Hematopoietic multipotent progenitor cell treated with erythropoietin and hydrocortisone succinate and interleukin-3 and kit ligand, for 15 days (in vitro differentiated cells): ENCODE data around the gene TRAM2.

ENCODE experiments used
- DNase-seq: peaks from one replicate; pipeline ENCODE4 v3.0.0-alpha.2; 2015; ENCODE audit warnings: low spot score

The TRAM2 gene

DNA sequence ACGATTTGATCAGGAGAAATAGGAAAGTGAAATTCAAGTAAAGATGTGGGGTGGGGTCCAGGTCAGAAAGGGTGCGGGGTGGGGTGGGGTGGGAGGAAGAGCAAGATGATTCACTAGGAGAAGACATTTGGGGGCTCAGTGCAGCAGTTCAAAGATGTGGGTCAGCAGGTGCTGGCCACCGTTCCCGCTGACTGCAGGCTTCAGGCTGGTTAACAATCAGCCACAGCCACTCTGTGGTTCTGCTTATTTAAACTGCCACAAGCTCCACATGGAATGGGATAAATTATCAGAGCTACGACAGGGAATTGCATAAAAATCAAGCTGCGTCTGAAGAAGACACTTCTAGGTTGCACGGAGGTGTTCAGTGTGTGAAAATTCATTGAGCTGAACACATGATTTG lies 49.4 kb downstream of the TRAM2 start:
- no peak for DNase-seq

DNA sequence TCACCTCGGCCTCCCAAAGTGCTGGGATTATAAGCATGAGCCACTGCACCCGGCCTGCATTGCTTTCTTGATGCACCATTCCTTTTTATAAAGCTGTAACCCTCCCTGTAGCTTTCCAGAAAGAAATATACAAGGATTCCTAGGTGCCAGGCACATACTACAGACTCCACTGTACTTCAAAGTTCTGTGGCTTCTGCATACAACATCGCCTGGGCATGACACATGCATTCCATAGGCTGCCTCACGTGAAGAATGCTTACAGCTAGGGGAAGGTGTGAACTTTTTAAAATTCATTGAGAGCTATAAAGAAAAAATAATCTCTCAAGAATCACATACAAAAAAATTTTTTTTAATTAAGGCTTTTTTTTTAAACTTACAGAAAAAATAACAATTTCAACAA lies 50.2 kb downstream of the TRAM2 start:
- no peak for DNase-seq

DNA sequence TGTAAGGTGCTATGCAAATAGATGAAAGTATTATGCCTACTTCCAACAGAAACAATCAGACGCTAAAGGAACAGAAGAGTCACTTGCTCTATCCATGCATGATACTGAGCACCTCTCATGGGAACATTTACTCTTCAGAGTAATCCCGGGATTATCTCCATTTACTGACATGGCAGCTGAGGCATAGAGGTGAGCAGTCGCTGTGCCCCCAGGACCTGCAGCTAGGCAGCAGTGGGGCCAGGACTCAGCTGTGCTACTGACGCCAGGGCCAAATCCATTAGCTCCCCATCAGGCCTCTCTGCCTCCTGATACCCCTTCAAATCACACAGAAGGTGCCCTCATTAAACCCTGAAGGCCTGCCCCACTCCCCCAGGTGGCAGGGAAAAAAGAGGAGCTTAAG lies 51.9 kb downstream of the TRAM2 start:
- DNase-seq: no peak

DNA sequence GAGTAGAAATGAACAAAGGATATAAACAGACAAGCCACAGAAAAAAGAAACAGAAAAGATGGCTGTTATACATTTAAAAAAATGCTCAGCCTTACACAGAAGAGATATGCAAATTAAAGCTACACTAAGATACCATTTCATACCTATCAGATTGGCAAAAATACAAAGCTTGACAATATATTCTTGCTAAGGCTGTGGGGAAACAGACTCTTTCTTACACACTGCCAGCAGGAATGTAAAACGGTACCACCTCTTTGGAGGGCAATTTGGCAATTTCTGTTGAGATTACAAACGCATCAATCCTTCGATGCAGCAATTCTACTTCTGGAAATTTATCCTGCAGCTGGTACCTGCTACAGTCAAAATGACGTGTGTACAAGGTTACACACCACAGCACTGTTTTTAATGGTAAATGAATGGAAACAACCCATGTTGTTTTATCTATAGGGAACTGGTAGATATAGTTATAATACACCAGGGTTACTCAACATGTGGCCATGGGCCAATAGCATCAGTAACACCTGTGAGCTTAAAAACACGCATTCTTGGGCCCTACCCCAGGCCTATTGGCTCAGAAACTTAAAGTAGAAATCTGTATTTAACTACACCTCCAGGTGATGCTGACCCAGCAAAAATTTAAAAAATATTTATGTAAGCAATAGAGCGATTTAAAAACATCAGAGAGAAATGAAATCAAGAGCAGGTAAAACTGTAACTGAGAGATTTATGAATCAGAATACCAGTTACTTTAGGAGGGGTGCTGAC lies 53.3 kb downstream of the TRAM2 start:
- DNase-seq: no peak

DNA sequence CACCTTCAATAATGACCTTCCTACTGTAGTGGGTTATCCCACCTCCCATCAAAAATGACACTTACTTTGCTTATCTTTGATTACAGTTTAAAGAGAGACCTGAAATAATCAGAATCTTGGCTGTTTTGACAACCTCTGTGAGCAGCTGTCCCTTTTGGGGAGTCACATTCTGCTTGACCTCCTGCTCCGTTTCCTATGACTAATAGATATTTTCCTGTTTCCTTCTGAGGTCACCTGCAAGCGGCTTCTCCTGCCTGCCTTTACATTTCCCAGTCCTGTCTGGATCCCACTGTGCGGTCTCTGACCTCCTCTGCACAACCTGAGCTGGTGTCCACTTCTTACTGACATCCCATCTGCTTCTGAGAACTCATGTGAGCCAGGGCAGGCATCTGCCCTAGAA lies 54.2 kb downstream of the TRAM2 start:
- no peak for DNase-seq

DNA sequence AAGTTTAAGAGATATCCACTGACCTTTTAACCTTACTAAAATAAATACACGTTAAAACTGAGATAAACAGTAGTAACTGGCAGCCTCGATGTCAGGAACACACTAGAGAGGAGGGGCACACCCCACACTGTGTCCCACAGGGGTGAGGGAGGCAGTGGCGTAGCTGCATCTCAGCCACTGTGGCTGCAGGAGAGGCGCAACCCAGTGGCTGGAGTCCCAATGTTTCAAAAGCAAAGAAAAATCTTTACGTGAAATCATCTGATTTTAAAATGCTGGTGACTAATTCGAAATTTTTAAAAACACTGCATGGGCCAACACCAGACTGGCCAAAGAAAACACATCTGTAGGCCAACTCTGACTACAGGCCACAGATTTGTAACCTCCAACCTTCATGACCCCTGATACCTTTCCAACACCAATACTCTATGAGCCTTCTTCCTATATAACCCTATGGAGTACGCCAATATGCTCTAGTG lies 54.7 kb downstream of the TRAM2 start:
- no peak for DNase-seq

DNA sequence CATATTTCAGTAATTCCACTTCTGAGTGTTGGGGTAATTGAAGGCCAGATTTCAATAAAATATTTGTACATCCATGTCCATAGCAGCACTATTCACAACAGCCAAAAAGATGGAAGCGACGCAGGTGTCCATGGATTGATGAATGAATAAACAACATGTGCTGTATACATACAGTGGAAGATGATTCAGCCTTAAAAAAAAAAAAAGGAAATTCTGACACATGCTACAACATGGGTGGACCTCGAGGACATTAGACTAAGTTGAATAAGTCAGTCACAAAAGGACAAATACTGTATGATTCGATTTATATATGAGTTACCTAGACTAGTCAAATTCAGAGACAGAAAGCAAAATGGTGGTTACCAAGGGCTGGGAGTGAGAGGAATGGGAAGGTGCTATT lies 57.2 kb downstream of the TRAM2 start:
- DNase-seq: no peak

DNA sequence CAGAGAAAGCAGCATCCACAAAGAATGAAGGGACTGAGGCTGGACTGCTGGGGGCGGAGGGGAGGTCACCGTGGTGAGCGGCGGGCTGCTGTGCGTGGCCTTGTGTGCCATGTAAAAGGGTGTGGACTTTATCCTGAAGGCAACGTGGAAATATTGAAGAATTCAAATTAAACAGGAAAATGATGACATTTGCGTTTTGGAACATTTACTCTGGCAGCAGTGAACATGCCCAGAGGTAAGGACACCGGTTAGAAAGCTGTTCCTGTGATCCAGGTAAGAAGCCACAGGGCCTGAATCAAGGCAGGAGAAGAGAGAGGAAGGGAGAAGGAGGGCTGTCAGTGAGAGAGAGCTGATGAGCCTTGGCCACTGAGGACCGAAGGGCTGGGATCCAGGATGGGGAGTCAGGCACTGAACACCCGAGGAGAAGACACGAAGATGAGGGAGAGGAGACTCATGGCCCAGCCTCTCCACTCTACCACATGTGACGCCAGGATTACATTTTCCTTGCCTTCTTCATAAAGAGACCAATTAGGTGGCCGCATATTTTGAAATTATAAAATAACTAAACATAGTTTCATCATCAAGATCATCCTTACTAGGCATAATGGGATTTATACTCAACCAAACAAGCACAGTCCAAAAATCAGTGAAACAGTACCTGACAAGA lies 58.4 kb downstream of the TRAM2 start:
- no peak for DNase-seq

DNA sequence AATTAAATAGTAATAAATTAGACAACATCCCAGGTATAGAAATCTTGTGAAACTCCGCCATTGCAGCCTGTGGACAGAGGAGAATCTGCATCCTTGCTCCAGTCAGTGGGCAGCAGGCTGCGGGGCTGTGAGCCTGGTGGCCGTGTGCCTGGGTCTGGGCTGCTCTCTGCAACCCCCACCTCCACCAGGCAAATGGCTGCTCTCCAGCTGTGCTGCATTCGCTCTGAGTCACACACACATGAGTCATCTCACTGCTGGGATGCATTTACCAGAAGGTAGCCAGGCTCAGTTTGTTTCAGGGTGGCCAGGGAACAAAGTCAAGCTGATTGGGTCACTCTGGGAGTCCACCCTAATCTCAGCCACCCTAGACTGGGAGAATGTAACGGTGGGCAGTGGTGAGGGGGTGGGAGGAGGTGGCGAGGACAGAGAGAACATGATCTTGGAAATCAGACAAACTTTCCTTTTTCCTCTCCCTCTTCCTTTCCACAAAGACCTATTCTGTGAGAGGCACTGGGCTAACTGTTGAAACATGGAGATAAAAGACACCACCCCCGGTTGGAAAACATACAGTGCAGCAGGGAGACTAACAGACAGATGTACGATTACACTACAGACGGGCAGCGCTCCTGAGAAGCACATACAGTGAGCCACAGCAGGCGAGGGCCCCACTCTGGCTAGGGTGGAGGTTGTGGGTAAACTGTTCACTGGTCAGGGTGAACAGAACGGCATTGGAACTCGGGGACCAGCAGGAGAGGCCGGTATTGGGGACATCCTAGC lies 59.2 kb downstream of the TRAM2 start:
- peak; percentile 46 for DNase-seq

DNA sequence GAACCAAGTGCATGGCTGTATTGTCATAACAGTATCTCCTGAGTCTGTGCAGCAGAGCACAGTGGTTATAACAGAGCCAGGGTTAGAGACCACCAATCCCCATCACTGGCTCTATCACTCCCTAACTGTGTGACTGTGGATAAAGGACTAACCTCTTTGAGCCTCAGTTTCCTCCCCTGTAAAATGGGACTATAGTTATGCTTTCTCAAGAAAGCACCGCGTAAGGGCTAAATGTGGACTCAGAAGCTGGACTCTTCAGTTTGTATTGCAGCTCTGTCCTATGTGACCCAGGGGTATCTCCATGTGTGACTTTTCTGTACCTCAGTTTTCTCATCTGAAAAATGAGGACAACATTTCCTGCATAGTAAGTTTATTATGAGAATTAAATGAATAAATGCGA lies 59.9 kb downstream of the TRAM2 start:
- no peak for DNase-seq

DNA sequence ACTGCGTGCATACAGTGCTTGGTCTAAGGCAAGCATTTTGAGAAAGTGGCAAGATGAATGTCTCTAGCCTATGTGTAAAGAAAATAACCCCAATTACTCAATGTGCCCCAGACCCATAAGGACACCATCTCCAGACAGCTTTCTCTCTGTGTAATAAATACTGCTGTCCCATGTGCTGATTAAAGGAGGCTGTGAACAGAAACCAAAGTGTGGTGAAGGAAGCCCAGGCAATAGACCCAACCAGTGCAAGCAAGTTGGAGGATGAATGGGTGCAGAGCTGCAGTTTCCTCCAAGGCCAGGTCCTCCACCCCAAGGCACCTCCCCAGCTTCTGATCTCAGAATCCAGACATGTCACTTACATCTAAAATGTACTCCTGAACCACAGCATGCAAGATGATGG lies 60.6 kb downstream of the TRAM2 start:
- DNase-seq: no peak

DNA sequence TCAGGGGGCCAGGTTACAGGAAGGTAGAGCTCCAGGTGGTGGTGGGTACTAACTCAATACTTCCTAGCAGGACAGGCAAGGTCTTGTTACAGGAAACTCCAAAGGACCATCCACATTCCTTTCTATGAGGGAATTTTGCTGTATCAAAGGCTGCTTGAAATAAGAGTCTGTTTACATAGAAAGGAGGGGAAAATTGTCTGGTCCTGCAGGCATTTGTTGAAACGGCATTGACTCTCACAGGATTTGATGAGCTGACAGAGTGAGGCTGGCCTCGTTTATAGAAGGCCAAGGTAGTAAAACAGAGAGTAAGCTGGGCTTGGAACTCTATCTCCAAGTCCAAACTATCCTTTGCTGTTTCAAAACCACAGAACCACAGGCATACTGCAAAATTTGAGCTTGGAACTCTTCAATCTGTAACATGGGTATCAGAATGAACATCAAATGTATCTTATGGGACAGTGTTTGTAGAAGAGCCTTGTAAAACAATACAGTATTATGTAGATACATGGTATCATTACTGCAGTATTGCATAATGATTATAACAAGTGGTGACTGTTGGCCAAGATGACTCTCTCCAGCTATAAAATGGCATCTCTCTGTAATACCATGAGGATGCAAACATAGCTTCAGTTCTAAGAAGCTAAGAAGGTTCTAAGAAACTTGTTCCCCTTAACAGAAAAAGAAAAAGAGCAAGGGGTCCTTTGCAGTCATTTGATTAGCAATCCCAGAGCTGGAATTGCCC lies 61.5 kb downstream of the TRAM2 start:
- no peak for DNase-seq

DNA sequence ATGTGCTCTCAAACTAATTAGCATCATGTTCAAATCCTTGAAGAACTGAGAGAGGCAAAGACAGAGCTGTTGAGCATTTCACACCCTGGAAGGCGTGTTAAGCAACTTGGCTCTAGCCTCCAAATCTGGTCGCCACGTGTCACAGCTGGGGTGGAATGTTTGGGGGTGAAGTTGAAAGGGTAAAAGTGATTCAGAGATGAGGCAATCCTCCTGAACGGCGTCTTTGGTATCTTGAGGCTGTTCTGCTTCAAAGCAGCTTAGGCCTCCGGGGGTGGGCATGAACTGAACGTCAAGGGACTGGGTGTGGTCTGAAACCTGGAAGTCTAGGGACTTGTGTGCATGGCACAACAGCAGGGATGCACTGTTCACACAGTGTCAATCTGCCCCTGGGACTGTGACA lies 62.3 kb downstream of the TRAM2 start:
- no peak for DNase-seq

DNA sequence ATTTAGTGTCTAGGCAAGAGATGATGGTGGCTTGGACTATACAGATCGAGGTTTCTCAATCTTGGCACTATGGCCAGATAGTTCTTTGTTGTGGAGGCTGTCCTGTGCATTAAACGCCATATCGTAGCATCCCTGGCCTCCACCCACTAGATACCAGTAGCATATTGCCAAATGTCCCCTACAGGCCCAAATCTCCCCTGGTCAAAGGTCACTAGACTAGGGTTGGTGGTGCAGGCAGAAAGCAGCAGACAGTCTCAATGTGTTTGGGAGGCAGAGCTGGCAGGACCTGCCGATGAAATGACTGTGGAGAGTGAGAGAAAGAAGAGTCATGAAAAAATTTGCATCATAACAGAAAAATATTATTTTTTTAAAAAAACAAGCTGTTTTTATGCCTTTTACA lies 63.0 kb downstream of the TRAM2 start:
- no peak for DNase-seq

DNA sequence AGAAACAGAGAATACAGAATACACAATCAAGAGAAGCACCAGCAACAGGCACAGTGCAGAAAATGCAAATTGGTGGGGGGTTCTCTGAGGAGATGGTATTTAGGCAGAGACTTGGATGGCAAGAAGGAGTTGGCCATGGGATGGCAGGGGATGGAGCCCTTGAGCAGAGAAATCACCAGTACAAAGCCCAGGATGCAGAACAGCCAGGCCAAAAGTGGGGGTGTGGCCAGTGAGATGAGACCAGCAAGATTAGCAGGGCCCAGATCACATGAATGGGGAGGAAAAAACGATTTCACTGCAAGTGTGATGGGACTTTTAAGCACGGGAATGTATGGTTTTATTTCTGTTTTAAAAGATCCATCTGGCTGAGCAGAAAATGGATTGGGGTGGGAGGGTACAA lies 63.4 kb downstream of the TRAM2 start:
- no peak for DNase-seq

DNA sequence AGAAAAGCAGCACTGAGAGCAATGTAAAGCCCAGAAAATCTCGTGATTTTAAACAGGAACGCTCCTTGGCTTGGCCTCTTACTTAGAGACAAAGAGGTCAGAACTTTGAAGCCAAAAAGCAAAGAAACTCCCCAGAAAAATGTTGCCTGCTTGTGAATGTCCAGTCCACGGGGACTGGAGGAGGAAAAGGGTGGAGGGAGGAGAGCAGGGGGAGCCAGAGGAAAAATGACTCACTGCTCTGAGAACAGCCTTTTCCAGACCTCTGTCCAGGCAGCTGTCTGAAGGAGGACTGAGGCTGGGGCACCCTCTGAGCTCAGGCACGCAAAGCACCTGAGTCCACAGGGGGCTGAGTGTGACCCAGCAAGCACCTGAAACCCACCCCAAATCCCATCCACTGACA lies 64.7 kb downstream of the TRAM2 start:
- no peak for DNase-seq

DNA sequence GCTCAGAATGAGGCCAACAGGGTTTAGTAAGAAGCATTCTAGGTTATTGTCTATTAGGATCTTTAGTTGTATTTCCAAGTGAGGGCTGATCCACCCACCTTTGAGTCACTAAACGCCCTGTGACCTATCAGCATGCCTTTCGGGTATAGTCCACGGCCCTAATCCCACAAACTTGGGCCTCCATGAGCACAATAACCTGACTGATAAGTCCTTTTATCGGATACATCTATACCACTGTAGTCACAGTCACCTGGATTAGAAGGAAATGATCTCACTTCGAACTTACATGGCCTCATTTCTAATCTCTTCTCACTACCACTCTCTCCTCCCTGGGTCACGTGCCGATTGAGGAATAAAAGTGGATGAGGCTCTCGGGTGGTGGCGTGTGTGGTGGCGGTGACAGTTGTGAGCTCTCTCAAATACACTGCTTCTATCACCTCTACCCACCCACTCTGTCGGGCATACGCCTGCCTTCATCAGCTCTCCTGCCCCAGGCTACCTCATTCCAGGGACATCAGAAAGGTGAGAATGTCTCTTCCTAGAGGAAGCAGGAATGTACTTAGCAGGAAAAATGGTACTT lies 65.2 kb downstream of the TRAM2 start:
- DNase-seq: no peak

DNA sequence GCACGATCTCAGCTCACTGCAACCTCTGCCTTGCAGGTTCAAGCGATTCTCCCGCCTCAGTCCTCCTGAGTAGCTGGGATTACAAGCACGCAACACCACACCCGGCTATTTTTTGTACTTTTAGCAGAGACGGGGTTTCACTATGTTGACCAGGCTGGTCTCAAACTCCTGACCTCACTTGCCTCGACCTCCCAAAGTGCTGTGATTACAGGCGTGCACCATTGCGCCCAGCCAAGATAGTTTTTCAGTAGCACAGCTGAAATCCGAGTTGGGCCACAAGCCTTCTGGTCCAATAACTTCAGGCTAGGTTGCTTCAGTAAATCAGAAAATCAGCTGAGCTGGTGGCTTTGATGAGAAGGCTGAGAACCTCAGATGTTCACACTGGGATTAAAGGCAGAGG lies 65.7 kb downstream of the TRAM2 start:
- no peak for DNase-seq

DNA sequence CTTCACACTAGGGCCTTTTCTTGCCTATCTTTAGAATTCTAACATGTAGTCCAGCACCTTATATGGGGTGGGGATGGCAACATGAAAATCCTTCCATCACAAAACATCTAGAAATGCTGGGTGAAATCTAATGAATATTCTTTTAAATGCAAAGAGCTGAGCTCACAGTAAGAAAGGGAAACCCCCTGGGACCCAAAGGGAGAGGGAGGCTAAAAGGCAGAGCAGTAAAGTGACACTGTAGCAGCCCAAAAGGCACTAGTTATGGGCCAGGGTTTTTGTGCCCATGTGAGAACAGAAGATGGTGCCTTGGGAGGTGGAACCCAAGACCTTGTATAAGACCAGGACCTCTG lies 66.7 kb downstream of the TRAM2 start:
- no peak for DNase-seq

DNA sequence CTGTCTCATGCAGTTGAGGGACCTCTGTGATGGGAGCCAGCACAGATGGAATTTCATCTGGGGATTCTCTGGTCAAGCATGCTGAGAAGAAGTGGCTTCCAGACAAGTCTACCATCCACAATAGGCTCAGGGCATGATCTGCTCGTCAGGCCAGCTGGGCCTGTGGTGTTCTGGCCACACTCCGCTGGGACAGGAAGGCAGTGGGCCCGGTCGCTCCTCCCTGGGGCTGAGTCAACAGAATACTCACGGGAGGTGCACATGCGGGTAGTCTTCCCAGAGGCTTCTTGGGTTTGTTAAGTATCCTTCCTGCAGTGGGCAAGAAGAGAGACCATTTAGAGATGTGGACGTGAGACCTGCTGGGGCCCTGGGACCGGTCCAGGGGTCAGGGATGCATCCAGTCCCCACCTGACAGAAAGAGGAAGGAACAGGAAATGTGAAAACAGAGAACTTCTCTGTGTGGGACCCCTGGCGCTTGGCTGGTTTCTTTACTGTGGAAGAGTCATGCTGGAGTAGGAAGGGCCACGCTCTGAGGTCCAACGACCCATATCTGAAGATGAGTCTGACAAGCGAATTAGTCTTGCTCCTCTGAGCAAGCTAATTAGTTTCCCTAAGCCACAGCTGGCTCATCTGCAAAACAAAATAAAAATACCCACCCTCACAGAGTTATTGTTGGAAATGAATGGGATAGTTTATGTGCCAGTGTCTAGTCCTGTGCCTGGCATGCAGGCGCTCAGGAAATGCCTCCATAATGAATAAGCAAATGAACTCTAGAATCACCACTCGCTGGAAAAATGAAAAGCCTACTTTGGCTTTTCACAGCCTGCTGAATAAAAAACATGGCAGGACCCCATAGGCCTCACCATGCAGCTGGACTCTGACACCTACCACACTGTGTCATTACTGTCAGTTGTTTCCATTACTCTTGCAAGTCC lies 67.3 kb downstream of the TRAM2 start:
- DNase-seq: no peak

DNA sequence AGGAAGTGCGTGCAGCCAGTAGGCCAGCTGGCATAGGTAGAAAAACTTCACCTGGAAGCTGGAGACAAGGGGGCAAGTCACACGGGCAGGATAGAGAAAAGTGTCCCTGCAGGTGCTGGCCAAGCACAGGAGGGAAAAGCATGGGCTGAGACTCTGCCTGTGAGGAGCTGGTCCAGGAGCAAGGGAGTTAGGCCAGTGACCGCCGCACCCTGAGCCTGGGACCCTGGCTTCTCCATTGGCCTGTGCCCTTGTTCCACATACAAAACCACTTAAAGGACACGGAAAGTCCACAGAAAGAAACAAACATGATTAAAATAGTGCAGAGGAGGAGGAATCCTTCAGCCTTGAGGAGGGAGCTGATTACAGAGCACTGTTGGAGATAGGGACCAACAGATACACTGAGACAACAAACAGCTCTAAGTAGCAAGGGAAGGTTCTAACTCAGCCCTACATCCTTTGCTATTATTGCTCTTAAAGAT lies 68.6 kb downstream of the TRAM2 start:
- DNase-seq: no peak
